HG02623 (cell line): Measurements from ENCODE around the gene ESYT2.

Source experiments
- ATAC-seq: cut with Tn5 transposase; IDR thresholded peaks from one replicate; pipeline ENCODE4 v1.9.1; 2021; ENCODE audit warnings: moderate library complexity; ENCODE audit not compliant: unreplicated experiment

The ESYT2 gene

DNA sequence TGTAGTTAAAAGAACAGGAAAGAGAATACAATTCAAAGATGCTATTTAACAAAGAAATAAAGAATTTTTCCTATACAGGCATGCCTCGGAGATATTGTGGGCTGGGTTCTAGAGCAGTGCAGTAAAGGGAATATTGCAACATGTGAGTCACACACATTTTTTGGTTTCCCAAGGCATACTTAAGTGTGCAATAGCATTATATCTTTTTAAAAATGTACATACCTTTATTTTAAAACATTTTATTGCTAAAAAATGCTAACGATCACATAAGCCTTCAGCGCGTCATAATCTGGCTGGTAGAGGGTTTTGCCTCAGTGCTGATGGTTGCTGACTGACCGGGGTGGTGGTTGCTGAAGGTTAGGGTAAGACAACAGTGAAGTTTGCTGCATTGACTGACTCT lies 54.4 kb downstream of the ESYT2 start:
- no peak for ATAC-seq

DNA sequence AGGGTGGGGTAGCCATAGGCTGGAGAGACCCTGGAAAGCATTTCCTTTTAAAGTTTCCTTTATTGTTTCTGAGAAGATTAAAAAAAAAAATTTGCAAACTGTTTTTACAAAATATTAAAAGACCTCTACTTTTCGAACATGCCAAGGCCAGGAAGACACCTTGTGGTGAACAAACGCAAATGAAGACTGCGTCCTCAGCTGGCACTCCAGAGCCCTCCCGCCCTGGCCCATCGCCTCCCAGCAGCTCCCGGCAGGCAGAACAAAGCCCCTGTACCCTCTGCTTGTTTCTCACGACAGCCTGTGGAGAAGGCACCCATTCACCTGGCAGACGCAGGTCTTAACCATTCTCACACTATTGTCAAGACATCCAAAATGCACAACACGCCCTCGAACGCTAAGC lies 56.4 kb downstream of the ESYT2 start:
- ATAC-seq = no peak

DNA sequence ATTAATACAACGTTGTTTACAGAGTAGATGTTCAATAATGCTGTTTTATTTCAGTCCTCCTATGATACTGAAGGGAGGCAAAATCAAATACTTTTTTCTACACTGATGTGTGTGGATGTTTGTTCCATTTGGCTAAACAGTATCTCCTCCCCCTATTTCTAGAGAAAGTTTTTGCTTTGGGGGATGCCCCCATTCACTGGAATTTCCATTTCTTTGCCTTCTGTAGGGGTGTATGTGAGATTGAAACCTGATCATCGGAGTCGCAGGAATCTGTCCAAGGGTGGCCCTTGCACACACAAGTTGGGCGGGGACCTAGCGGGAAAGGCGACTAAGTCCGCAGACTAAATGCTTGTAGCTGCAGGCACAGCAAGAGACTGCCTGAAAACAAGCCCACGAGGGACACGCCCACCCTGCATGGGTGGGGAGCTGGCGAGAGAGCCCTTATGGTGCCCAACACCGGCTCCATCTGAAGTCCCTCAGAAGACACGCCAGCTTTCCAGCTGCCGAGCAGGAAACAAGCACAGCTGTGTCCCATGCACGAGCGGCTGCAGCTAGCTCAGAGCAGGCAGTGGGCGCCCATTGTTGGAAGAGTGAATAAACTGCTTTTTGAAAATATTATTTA lies 58.0 kb downstream of the ESYT2 start:
- ATAC-seq = no peak

GRCh38 chr7:158767707-158768106 lies 61.6 kb downstream of the ESYT2 start:
- ATAC-seq = no peak

GRCh38 chr7:158766570-158767281 lies 62.6 kb downstream of the ESYT2 start:
- ATAC-seq = no peak

DNA sequence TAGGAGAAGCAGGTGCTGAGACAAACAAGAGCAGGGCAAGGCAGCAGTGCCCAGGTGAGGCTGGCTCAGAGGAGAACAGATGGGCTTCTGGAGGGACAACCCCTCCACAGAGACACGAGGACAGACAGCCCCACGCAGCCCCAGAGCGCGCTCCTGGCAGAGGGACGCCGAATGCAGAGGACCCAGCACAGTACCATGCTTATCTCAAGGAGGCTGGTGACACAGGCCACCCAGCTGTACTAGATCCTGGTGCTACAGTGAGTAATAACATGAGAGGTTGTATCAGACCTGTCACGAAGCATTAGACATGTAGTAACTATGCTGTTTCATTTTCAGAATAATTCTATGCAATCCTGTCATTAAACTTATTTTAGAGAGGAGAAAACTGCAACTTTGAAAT lies 64.3 kb downstream of the ESYT2 start:
- ATAC-seq = no peak

GRCh38 chr7:158763454-158764033 lies 65.8 kb downstream of the ESYT2 start:
- no peak for ATAC-seq

GRCh38 chr7:158761945-158762344 lies 67.4 kb downstream of the ESYT2 start:
- no peak for ATAC-seq

- no peak for ATAC-seq
Measured at GRCh38 chr7:158760936-158761335, 68.4 kb downstream of the ESYT2 start.

- ATAC-seq = no peak
Measured at GRCh38 chr7:158760445-158760764, 68.9 kb downstream of the ESYT2 start.

DNA sequence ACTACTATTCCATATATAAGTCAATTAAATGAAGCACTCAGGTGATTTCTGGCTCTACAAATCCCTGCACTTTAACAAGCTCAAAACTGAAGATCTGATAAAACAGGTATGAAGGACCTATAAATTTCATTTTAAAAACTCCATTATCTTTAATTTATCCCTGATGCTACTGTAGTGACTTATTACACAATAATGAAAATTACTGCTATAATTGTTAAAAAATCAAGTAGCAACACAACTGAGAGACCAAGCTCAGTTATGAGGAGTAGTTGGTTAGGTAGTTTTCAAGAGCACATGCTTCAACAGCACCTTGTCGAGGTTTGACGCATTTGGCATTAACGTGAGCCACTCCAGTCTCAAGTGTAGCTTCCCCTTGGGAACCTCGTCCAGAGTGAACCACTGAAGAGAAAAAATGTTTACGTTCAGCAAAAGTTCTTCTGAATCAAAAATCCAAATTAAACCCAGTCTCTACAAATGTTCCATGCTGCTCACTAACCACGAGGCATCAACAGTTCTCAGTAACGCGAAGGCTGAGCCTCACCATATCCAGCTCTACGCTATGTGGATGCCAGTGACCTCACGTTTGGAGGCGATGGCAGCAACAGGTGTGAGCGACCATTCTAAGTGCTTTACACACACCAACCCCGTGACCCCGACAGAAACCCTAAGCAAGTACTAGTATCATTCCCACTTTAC lies 69.4 kb downstream of the ESYT2 start:
- no peak for ATAC-seq

- no peak for ATAC-seq
Measured at GRCh38 chr7:158759245-158759614, 70.1 kb downstream of the ESYT2 start.

DNA sequence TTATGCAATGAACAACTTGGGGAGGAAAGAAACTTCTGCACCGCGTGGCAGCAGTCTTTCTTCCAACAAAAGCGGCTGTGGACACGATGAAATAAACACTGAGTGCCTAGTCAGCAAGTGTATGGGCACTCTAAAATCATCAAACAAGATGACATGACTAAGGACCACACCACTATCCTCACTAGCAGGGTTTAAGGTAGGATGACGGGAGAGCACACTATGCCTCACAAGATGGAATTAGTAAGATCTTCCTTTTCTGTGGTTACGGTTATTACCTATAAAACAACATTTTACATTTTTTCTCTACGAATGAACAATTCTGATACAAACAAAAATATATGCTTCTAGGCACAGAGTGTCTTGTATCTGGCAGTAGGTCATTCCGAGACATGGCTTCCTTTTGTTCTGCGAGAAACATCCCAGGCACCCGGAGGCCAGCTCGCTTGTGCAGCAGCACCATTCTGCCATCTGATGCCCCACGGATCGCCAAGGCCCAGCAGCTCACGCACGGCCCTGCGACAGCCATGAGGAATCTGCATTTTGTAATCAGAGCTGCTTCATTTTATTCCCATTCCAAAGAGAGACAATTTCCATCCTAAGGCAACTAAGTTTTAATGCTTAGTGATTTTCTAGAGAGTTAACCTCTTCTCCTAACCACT lies 70.6 kb downstream of the ESYT2 start:
- ATAC-seq = no peak

- ATAC-seq = no peak
Measured at GRCh38 chr7:158757404-158757989, 71.8 kb downstream of the ESYT2 start.

GRCh38 chr7:158754746-158755444 lies 74.4 kb downstream of the ESYT2 start:
- no peak for ATAC-seq

DNA sequence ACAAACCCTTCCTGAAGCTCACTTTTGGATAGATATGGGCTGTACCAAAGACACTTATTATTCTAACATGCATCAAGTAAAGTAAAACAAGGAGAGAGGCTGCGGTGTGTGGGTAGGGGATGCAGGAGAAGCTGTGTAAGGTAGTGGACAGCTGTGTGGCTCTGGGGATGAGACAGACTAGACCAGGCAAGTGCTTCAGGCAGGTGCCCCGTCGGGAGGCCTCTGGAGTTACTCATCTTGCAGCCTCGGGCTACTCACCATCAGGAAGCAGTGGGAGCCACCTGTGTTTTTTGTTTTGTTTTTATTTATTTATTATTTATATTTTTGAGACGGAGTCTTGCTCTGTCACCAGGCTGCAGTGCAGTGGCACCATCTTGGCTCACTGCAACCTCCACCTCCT lies 75.4 kb downstream of the ESYT2 start:
- no peak for ATAC-seq

DNA sequence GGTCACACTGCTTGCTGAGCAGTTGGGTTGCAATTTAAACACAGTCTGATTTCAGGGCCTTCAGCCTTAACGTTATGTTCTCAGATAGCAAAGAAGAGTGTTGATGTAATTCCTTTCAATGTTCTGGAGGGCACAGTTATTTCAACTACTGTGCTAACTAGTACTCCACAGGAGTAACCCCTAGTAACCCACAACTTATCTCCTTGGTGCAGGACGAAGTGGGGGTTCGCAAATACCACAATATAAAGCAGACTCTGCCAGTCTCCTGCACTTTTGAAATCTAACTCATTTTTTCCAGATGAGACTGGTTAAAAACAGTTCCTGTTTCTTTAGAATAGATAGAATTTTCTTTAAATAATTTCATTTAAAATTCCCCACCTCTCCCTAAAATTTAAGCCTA lies 77.6 kb downstream of the ESYT2 start:
- ATAC-seq = no peak

GRCh38 chr7:158751199-158751598 lies 78.1 kb downstream of the ESYT2 start:
- ATAC-seq = no peak

- ATAC-seq = no peak
Measured at GRCh38 chr7:158750702-158751101, 78.6 kb downstream of the ESYT2 start.

GRCh38 chr7:158749396-158749795 lies 79.9 kb downstream of the ESYT2 start:
- no peak for ATAC-seq

- ATAC-seq = no peak
Measured at GRCh38 chr7:158748335-158748734, 81.0 kb downstream of the ESYT2 start.
